ENCODE measurements around the gene BHLHE40. TPM values are rescaled to one million over a fixed set of nuclear protein-coding genes. Genes with fewer than 3 reads are reported as not detected.

The BHLHE40 gene
- total RNA-seq, 1 donor from 2014 or later: 52.2 TPM

DNA sequence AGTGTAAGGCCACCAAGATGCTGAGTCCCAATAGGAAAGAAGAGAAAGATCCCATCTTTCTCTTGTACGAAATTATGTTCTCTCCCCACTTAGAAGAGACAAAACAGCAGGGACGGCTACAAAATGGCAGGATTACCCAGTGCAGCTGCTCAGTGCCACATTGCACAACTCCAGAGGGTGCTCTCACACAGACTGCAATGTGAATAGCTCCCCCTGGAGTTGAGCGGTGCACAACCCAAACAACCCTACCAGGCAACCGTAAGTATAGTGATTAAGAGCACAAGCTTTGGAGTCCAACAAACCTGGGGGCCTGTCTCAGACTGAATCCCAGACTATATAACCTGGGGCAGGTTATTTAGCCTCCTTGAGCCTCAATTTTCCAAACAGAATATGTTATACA is 3.1 kb upstream of the BHLHE40 start:
- DNase-seq (ENCODE audit: low spot score in 2 of 2): peak in 1 of 2 donors; percentile 79
- intact Hi-C loops (cut with DNase I): loop anchor here (2.0 to 5.0 kb wide), 5 partner anchors 79 to 674 kb away; partner anchors contain the start of genes ARL8B and SETMAR
- TF ChIP-seq, protein P1, sequence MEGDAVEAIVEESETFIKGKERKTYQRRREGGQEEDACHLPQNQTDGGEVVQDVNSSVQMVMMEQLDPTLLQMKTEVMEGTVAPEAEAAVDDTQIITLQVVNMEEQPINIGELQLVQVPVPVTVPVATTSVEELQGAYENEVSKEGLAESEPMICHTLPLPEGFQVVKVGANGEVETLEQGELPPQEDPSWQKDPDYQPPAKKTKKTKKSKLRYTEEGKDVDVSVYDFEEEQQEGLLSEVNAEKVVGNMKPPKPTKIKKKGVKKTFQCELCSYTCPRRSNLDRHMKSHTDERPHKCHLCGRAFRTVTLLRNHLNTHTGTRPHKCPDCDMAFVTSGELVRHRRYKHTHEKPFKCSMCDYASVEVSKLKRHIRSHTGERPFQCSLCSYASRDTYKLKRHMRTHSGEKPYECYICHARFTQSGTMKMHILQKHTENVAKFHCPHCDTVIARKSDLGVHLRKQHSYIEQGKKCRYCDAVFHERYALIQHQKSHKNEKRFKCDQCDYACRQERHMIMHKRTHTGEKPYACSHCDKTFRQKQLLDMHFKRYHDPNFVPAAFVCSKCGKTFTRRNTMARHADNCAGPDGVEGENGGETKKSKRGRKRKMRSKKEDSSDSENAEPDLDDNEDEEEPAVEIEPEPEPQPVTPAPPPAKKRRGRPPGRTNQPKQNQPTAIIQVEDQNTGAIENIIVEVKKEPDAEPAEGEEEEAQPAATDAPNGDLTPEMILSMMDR (IDR thresholded peaks at IDR 0.05): peak in 2 of 3 experiments; percentile 30 to 35

DNA sequence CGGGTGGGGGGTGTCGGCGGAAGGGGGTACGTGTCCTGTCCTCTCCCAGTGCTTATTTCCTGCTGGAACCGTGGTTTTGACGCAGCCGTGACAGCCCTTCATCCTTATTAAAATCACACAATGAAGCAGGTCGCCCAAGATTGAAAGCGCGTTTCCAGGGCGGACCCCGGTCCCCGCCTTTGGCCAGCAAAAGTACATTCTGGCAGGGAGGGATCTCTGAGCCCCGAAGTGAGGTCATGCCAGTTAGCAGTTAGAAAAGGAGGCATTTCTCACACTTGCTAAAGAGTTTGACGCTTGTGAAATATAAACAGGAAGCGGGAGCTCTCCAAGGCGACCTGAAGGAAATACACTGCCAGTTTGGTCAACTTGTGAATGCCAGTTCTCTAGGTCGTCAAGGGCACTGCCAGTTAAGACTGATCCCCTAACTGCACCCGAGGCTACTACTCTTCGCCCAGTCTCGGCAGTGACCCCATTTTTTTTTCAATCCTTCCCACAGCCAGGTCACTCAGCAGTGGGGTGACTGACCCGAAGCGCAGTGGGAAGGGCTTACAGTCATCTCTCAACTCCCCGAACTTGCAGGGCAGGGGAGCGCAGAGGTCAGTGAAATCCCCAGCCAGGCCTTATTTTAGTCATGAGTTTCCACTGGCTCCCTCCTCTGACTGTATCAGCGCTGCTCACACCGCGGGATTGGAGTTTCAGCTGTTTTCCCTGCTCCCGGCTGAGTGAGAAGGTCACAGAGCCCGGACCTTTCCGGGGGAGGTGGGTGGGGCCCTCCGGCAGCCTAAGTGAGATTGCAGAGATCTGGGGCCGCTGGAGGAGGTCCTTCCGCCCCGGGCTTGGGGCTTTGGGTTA is 2.0 kb upstream of the BHLHE40 start:
- Histone ChIP-seq H3K36me3 (no peaks in the 10 kb centered on the region), H3K4me1 (peaks cover 0 to 23% of the 10 kb centered on the region in 2 donors), H3K9me3 (no peaks in the 10 kb centered on the region), H3K27ac (peak overlapping the region; percentile 97 to 99), H3K27me3 (no peaks in the 10 kb centered on the region), H3K4me3 (peak overlapping the region; percentile 79 to 94)
- TF ChIP-seq, protein P1 (IDR thresholded peaks at IDR 0.05): peak in 2 of 3 experiments; percentile 9 to 15
- peak; percentile 68 to 93 for DNase-seq (ENCODE audit: low spot score in 2 of 2)
- intact Hi-C loops (cut with DNase I): loop anchor here (2.0 to 5.0 kb wide), 5 partner anchors 80 to 675 kb away; partner anchors contain the start of genes ARL8B and SETMAR

More for the DNA sequence above, 3.1 kb upstream of the BHLHE40 start:
- no peak overlapping the region for H3K4me3 ChIP-seq
- no peaks in the 10 kb centered on the region for H3K27me3 ChIP-seq
- no peaks in the 10 kb centered on the region for H3K36me3 ChIP-seq
- no peaks in the 10 kb centered on the region for H3K9me3 ChIP-seq
- H3K27ac ChIP-seq: peak overlapping the region in 1 of 2 donors; percentile 99
- peaks cover 0 to 14% of the 10 kb centered on the region in 2 donors for H3K4me1 ChIP-seq

DNA sequence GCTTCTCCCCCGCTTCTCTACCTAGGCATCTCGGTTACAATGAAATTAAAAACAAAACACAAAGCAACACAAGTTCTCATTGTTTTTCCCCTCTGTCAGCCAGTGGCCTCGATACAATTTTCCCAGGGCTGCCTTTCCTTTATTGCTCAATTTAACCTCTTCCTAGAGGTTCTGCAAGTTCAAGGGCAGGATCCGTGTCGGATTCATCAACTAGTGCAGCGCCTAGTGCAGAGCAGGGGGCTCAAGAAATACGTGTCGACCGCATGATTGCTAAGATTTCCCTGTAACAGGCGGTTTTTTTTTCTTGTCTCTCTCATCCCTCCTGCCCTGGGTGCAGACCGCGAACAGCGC is 1.4 kb upstream of the BHLHE40 start:
- Histone ChIP-seq H3K4me3 (peak overlapping the region; percentile 79 to 94), H3K4me1 (peaks cover 1 to 29% of the 10 kb centered on the region in 2 donors), H3K27ac (peak overlapping the region; percentile 97 to 99), H3K27me3 (no peaks in the 10 kb centered on the region), H3K9me3 (no peaks in the 10 kb centered on the region), H3K36me3 (peaks cover 2 to 3% of the 10 kb centered on the region in 2 donors)
- no peak for DNase-seq (ENCODE audit: low spot score in 2 of 2)
- TF ChIP-seq, protein P1 (IDR thresholded peaks at IDR 0.05): no peak
- intact Hi-C loops (cut with DNase I): loop anchor here (1.0 to 5.0 kb wide), 7 partner anchors 48 to 676 kb away; partner anchors contain the start of genes ARL8B and SETMAR

DNA sequence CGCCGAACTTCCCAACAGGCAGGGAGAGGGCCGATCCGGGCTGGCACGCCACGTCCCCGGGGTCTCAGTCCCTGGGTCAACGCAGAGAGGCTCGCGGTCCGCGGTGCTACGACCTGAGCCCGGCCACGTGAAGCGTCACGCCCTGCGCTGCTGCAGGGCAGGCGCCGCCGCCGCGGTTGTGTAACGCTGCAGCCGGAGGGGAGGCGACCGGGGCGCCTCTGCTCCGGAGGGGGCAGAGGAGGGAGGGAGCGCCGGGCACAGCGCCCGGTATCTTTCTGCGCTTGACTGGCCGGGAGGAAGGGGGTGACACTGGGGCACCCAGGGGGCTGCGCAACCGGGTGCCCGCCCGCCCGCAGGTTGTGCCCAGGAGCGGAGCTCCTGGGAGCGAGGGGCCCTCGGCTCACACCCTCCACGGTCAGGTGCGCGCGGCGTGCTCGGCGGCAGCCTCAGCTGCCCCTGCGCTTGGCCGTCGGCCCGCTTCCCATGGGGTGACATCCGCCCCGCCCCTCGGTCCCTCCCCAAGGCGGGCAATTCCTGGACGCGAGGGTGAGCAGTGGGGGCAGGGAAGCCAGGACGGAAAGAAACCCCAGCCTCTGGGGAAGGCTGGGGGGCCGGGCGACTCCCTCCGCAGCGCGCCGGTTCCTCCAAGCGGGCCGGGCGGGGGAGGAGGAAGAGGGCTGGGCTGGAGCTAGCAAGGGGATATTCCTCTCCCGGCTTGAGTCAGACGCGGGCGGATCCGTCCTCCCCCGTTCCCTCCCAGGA is 852 bp upstream of the BHLHE40 start:
- peak; percentile 95 to 99 for DNase-seq (ENCODE audit: low spot score in 2 of 2)
- Histone ChIP-seq H3K36me3 (peaks cover 6 to 8% of the 10 kb centered on the region in 2 donors), H3K9me3 (no peaks in the 10 kb centered on the region), H3K27ac (peak overlapping the region; percentile 97 to 99), H3K27me3 (no peaks in the 10 kb centered on the region), H3K4me3 (peak overlapping the region; percentile 79 to 94), H3K4me1 (peaks cover 5 to 34% of the 10 kb centered on the region in 2 donors)
- TF ChIP-seq, protein P1 (IDR thresholded peaks at IDR 0.05): no peak
- intact Hi-C loops (cut with DNase I): loop anchor here (1.0 to 5.0 kb wide), 5 partner anchors 48 to 676 kb away; partner anchors contain the start of genes ARL8B and SETMAR

DNA sequence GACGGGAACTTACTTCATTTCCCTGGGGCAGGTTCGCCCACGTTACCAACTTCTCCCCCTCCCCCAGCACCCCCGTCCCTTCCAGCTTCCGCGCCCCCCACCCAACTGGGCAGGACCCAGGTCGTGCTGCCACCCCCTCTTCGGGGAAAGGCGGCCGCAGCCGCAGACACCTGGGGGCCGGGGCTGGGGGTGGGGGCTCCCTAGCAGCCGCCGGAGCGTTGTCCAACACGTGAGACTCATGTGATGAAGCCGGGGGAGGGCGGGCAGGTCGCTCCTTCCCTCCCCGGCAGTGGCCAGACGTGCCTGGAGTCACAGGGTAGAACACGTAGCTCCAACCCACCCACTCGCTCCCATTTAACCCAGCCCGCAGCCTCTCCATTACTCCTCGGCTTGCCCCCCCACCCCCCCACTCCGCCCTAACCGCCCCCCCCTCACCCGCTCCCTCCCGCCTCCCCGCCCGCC is 240 bp upstream of the BHLHE40 start:
- no peaks in the 10 kb centered on the region for H3K9me3 ChIP-seq
- TF ChIP-seq, protein P1 (IDR thresholded peaks at IDR 0.05): no peak
- H3K27ac ChIP-seq: peak overlapping the region; percentile 97 to 99
- intact Hi-C loops (cut with DNase I): loop anchor here (1.0 to 5.0 kb wide), 5 partner anchors 47 to 677 kb away; partner anchors contain the start of genes ARL8B and SETMAR
- DNase-seq (ENCODE audit: low spot score in 2 of 2): peak; percentile 93 to 98
- peak overlapping the region; percentile 79 to 94 for H3K4me3 ChIP-seq
- peaks cover 8 to 11% of the 10 kb centered on the region in 2 donors for H3K36me3 ChIP-seq
- H3K4me1 ChIP-seq: peaks cover 10 to 38% of the 10 kb centered on the region in 2 donors
- H3K27me3 ChIP-seq: no peaks in the 10 kb centered on the region
